Activated CD4-positive, alpha-beta memory T cell treated with anti-CD3 and anti-CD28 coated beads, Interleukin-2, amount 10 ng/mL, durations not matched to agents 7 days and 5 days (primary cell): ENCODE results near the gene ST6GALNAC4. TPM values are rescaled to one million over a fixed set of nuclear protein-coding genes. Genes with fewer than 3 reads are reported as not detected.
A peak's percentile ranks its signal among the peaks of the same experiment; 100 is the strongest.

Source experiments
- CTCF ChIA-PET: fragments of 350-600 bp; sonication (Branson Sonifier 250); formaldehyde crosslinking; loops from one replicate; lab custom pipeline; 2021; ENCODE audit warnings: antibody characterized with exemption, inconsistent platforms; lab: Charles Lee
- POLR2A ChIA-PET: fragments of 350-600 bp; sonication (Branson Sonifier 250); formaldehyde crosslinking; loops from one replicate; lab custom pipeline; 2021; ENCODE audit warnings: antibody characterized with exemption; lab: Charles Lee
- DNase-seq: peaks from one replicate; pipeline ENCODE4 v3.0.0-alpha.2; 2020
- H3K27ac Mint-ChIP-seq: one replicate; pipeline ENCODE4 v1.8.0; 2021; ENCODE audit warnings: mild to moderate bottlenecking, mixed read lengths
- H3K27me3 Mint-ChIP-seq: one replicate; pipeline ENCODE4 v1.8.0; 2021; ENCODE audit warnings: mixed read lengths
- H3K36me3 Mint-ChIP-seq: one replicate; pipeline ENCODE4 v1.8.0; 2021; ENCODE audit warnings: low read depth, mixed read lengths
- H3K4me1 Mint-ChIP-seq: one replicate; pipeline ENCODE4 v1.8.0; 2021; ENCODE audit warnings: mixed read lengths
- H3K4me3 Mint-ChIP-seq: one replicate; pipeline ENCODE4 v1.8.0; 2021; ENCODE audit warnings: mild to moderate bottlenecking, mixed read lengths
- H3K9me3 Mint-ChIP-seq: one replicate; pipeline ENCODE4 v1.8.0; 2021; ENCODE audit warnings: mixed read lengths
- total RNA-seq, 2 experiments: library from RNA; stranded (reverse); gene quantifications; one replicate each; pipeline ENCODE4 v1.2.3, GENCODE V29; 2021

ST6GALNAC4 gene
- total RNA-seq, 2 experiments from 2014 or later = 19.4 to 21.5 TPM

DNA sequence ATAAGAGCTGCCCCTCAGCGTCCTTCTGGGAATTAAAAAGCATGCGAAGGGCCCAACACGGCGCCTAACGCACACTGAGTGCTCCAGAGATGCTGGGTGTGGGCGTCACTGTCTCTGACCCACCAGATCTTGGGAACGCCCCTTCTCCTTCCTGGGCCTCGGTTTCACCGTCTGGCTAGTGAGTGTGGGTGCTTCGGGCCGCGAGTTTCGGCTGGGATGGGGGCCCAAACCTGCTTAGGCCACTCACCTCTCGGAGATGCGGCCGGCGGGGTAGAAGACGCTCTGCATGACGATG is 10.0 kb upstream of the ST6GALNAC4 start:
- H3K27ac Mint-ChIP-seq = no peak overlapping the region
- no peaks in the 10 kb centered on the region for H3K9me3 Mint-ChIP-seq
- CTCF ChIA-PET = interaction anchor here (1.1 kb wide), 1 partner anchor 108 kb away, joined by 6 read pairs; no protein-coding TSS in a partner anchor
- DNase-seq = no peak
- H3K4me1 Mint-ChIP-seq = peaks cover 46% of the 10 kb centered on the region
- H3K27me3 Mint-ChIP-seq = peaks cover 35% of the 10 kb centered on the region
- peak overlapping the region; percentile 50 for H3K4me3 Mint-ChIP-seq
- POLR2A ChIA-PET = interaction anchor here (0.9 kb wide), 1 partner anchor 192 kb away, joined by 3 read pairs; the partner anchor contains the start of gene TOR2A
- no peaks in the 10 kb centered on the region for H3K36me3 Mint-ChIP-seq

DNA sequence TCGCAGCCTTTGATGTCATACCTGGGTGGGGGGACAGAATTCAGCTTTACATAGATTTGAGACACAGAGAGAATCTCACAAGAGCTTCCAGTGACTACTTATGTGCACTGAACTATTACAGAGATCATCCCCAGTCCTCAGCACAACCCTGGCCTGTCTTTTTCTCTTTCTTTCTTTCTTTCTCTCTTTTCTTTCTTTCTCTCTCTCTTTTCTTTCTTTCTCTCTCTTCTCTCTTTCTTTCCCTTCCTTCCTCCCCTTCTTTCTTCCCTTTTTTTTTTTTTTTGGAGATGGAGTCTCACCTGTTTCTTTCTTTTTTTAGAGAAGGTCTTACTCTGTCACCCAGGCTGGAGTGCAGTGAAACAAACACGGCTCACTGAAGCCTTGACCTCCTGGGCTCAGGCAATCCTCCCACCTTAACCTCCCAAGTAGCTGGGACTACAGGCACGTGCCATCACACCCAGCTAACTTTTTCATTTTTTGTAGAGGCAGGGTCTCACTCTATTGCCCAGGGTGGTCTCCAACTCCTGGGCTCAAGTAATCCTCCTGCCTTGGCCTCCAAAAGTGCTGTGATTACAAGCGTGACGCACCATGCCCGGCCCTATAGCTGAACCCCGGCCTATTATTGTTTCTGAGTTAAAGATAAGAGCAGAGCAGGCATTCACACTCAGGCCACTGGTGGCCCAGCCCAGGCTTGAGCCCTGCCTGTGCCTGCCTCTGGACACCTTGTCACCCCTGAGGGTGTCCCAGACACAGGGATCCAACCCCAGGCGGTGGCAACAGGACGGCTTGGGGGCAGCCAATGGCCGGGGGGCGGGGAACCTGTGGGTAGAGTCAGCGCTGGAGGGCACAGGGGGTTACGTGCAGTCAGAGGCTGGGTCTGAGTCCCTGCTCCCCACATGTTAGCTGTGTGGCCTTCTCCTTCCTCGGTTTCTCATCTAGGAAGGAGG is 9.4 kb upstream of the ST6GALNAC4 start:
- Mint-ChIP-seq H3K27ac (no peak overlapping the region), H3K4me1 (peaks cover 48% of the 10 kb centered on the region)

DNA sequence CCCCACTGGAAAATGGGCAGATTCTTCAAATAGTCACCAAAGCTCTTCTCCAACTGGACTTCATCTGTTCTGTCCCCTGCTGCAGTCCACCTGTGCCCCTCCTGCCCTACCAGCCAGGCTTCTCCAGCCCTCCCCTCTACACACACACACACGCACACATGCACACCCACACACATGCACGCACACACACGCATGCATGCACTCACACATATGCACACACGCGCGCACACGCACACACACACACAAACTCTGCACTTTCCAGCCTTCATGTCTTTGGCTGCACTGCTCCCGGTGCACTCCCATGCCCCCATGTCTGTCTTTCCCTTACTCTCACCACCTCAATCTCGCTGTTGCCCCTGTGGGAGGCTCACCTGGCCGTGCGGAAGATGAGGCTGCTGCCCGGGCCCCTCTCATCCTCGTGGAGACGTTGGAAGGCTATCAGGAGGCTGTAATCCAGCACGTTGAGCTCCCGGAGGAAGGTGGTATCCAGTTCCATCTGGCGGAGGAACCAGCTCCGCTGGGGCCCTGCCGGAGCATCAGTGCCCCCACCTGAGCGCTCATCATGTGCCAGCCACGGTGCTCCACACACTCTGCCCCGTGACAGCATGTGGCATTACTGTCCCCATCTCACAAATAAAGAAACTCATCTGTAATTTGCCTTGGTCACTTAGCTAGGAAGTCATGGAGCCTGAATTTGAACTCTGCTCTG is 8.0 kb upstream of the ST6GALNAC4 start:
- Mint-ChIP-seq H3K36me3 (no peaks in the 10 kb centered on the region), H3K4me1 (peaks cover 46% of the 10 kb centered on the region), H3K27ac (no peak overlapping the region), H3K9me3 (no peaks in the 10 kb centered on the region), H3K27me3 (peaks cover 35% of the 10 kb centered on the region), H3K4me3 (no peak overlapping the region)
- ChIA-PET CTCF (interaction anchor here (1.0 to 1.2 kb wide), 2 partner anchors 16 to 43 kb away, joined by 3 to 4 read pairs; no protein-coding TSS in a partner anchor), POLR2A (no interaction called here)
- DNase-seq = no peak

More for the DNA sequence above, 9.4 kb upstream of the ST6GALNAC4 start:
- H3K9me3 Mint-ChIP-seq = no peaks in the 10 kb centered on the region
- ChIA-PET POLR2A (interaction anchor here (0.9 kb wide), 1 partner anchor 191 kb away, joined by 3 read pairs; the partner anchor contains the start of gene TOR2A), CTCF (interaction anchor here (0.6 to 1.1 kb wide), 3 partner anchors 75 to 192 kb away, joined by 3 to 6 read pairs (median 4); no protein-coding TSS in a partner anchor)
- H3K4me3 Mint-ChIP-seq = no peak overlapping the region
- peaks cover 35% of the 10 kb centered on the region for H3K27me3 Mint-ChIP-seq
- DNase-seq = no peak
- H3K36me3 Mint-ChIP-seq = no peaks in the 10 kb centered on the region

DNA sequence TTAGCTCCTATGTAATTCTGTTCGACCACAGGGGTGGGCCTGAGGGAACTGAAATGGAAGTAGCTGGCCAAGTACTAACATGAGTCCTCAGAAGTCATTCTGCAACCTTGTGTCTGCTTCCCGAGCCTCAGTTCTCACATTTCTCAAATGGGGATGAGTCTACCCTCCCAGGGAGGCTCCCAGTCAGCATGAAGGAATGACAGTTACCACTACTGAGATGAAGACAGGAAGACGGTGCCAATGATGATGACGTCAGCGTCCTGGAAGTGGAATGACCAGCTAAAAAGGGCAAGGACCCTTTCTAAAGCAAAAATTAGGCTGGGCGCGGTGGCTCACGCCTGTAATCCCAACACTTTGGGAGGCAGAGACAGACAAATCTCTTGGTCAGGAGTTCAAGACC is 6.9 kb upstream of the ST6GALNAC4 start:
- no peak overlapping the region for H3K27ac Mint-ChIP-seq
- no peak overlapping the region for H3K4me3 Mint-ChIP-seq
- DNase-seq = no peak
- no peaks in the 10 kb centered on the region for H3K36me3 Mint-ChIP-seq
- H3K27me3 Mint-ChIP-seq = peaks cover 31% of the 10 kb centered on the region
- POLR2A ChIA-PET = interaction anchor here (0.9 to 1.1 kb wide), 2 partner anchors 14 to 54 kb away, joined by 3 to 4 read pairs; partner anchors contain the start of gene DPM2
- H3K4me1 Mint-ChIP-seq = peaks cover 44% of the 10 kb centered on the region
- no peaks in the 10 kb centered on the region for H3K9me3 Mint-ChIP-seq
- CTCF ChIA-PET = interaction anchor here (1.7 kb wide), 1 partner anchor 20 kb away, joined by 5 read pairs; no protein-coding TSS in a partner anchor

DNA sequence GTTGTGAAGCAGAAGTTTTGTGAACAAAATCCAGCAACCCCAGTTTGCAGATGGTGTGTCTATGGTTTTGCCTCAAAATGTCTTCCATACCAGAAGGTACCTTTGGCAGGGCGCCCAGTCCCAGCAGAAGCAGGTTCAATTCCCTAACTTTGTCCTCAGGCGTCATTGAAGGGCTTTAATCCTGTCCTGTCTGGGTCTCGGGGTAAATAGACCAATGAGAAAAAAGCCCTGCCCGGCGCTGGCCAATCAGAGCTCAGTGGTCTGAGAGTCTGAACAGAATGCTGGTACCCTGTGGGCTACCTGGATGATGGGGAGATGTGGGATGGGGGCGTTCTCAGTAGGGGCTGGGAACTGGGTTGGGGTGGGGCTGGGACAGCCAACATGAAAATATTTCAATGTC is 6.2 kb upstream of the ST6GALNAC4 start:
- H3K27ac Mint-ChIP-seq = no peak overlapping the region
- H3K36me3 Mint-ChIP-seq = no peaks in the 10 kb centered on the region
- no peaks in the 10 kb centered on the region for H3K9me3 Mint-ChIP-seq
- peaks cover 28% of the 10 kb centered on the region for H3K27me3 Mint-ChIP-seq
- ChIA-PET POLR2A (interaction anchor here (0.9 to 2.4 kb wide), 4 partner anchors 14 to 138 kb away, joined by 3 to 9 read pairs (median 4); partner anchors contain the start of gene DPM2), CTCF (interaction anchor here (0.7 to 4.7 kb wide), 10 partner anchors 20 to 397 kb away, joined by 3 to 48 read pairs (median 7); partner anchors contain the start of gene TOR2A)
- H3K4me1 Mint-ChIP-seq = peaks cover 45% of the 10 kb centered on the region
- no peak for DNase-seq
- H3K4me3 Mint-ChIP-seq = no peak overlapping the region

DNA sequence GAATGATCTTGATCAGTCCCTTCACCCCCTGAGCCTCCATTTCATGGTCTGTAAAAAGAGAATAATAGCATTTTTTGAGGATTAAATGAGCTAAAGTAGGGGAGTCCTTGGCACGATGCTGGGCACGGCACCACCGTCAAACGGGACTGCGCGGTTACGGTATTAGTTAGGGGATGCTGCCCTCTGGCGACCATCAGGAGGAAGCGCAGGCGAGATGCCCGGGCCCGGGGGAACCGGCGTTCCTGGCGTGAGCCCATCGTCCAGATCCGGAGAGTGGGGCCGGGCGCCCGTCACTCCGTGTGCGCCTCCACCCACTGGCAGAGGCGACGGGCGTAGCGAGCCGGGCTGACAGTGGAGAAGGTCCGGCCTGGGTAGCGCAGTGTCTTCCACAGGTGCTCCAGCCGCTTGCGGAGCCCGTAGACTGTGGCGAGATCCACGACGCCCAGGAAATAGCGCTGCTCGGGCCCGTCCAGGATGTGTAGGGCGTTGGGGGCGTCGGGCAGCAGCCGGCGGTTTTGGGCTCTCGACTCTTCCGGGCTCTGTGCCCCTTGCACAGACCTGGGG is 4.8 kb upstream of the ST6GALNAC4 start:
- peaks cover 46% of the 10 kb centered on the region for H3K4me1 Mint-ChIP-seq
- H3K36me3 Mint-ChIP-seq = no peaks in the 10 kb centered on the region
- no peak overlapping the region for H3K27ac Mint-ChIP-seq
- H3K27me3 Mint-ChIP-seq = peaks cover 28% of the 10 kb centered on the region
- peak overlapping the region; percentile 21 for H3K4me3 Mint-ChIP-seq
- peak; percentile 80 for DNase-seq
- ChIA-PET CTCF (interaction anchor here (0.5 to 4.7 kb wide), 45 partner anchors 9 to 707 kb away, joined by 3 to 48 read pairs (median 4); partner anchors contain the start of genes CDK9, DPM2, FPGS and PIP5KL1), POLR2A (interaction anchor here (0.8 to 2.4 kb wide), 9 partner anchors 9 to 187 kb away, joined by 3 to 12 read pairs (median 4); partner anchors contain the start of genes DPM2, PIP5KL1 and TOR2A)
- H3K9me3 Mint-ChIP-seq = no peaks in the 10 kb centered on the region

DNA sequence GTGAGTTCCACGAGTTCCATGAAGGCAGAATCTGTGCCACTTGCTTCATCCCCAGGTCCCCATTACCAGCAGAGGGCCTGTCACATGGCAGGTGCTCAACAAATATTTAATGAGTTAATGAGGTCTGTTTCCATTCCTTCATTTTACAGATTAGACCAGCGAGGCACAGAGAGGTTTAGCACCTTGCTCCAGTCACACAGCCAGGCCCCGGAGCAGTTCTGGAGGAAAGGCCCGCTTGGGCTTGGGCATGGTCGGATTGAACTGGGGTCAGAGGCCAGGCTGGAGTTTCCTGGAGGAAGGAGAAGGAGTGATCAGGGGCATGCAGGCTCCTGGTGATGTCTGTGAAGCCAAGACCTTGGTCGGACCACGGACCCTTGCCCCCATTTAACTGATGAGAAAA is 4.0 kb upstream of the ST6GALNAC4 start:
- POLR2A ChIA-PET = interaction anchor here (0.8 to 2.4 kb wide), 7 partner anchors 15 to 186 kb away, joined by 3 to 12 read pairs (median 4); partner anchors contain the start of genes DPM2, SLC25A25 and TOR2A
- no peak overlapping the region for H3K4me3 Mint-ChIP-seq
- no peak for DNase-seq
- CTCF ChIA-PET = interaction anchor here (0.5 to 4.7 kb wide), 43 partner anchors 8 to 706 kb away, joined by 3 to 48 read pairs (median 5); partner anchors contain the start of genes CDK9, DPM2, FPGS and PIP5KL1
- peaks cover 49% of the 10 kb centered on the region for H3K4me1 Mint-ChIP-seq
- no peaks in the 10 kb centered on the region for H3K9me3 Mint-ChIP-seq
- H3K27me3 Mint-ChIP-seq = peaks cover 22% of the 10 kb centered on the region
- no peaks in the 10 kb centered on the region for H3K36me3 Mint-ChIP-seq
- no peak overlapping the region for H3K27ac Mint-ChIP-seq

DNA sequence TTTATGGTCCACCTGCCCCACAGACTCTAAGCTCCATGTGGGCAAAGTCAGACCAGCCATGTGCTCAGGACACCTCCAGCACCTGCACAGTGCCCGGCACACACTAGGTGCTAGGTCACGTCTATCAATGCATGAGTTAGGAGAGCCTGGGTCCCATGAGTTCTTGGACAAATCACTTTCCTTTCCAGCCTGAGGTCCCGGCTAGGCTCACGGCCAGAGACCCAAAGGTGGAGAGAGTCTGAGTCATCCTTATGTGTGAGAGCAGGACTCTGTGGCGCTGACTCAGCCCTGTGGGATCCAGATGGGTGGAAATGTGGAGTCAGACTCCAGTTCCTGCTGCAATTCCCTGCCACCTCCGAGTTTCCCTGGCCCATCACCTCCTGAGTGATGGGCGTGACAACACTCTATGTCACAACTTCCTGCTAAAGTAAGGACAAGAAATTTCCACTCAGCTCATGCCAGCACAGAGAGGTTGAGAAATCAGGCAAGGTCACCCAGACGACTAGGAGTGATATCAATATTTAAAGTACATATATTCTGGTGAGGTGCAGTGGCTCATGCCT is 2.5 kb upstream of the ST6GALNAC4 start:
- no peaks in the 10 kb centered on the region for H3K36me3 Mint-ChIP-seq
- H3K9me3 Mint-ChIP-seq = no peaks in the 10 kb centered on the region
- no peak overlapping the region for H3K4me3 Mint-ChIP-seq
- peaks cover 13% of the 10 kb centered on the region for H3K27me3 Mint-ChIP-seq
- ChIA-PET POLR2A (interaction anchor here (0.7 to 5.3 kb wide), 4 partner anchors 14 to 149 kb away, joined by 3 to 69 read pairs (median 3); partner anchors contain the start of genes CDK9 and SLC25A25), CTCF (interaction anchor here (1.1 to 4.7 kb wide), 5 partner anchors 10 to 185 kb away, joined by 3 to 48 read pairs (median 7); partner anchors contain the start of gene TOR2A)
- H3K4me1 Mint-ChIP-seq = peaks cover 56% of the 10 kb centered on the region
- no peak for DNase-seq
- H3K27ac Mint-ChIP-seq = no peak overlapping the region

DNA sequence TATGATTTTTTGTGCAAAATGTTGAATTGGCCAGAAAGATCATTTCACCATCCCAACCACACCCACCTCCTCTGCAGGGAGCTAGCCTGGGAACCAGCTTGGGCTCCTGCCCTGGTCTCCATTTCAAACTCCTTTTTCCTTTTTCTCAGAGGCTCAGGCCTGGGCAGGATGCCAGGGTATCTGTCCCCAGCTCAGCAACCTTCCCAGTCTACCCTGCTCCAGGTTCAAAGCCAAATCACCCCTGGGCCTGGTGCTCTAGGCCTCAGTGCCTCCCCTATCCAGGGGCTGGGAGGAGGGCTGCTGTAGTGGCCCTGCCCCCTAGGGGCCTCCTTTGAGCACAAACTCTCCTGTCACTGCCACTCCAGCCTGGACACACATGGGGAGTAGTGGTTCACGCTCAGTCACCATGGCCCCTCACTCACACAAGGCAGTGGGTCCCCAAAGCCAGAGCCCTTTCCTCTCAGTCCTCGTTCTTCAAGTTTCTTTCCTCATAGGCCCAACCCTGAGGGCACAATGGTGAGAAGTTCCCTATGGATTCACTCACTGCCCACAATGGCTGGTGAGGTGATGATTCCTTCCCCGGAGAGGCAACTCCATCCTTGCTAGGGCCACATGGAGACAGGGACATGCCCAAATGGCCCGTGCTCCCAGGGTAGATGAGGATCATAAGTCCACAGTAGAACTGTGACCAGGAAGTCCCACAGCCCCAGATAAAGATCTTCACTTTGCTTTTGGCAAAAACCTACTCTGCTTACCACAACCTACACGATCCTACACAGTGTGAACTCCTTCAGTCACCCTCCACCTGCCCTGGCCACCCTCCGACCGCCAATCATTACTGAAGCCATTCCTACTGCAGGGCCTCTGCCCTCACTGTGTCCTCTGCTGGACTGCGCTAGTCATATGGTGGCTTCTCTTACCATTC is 1.6 kb upstream of the ST6GALNAC4 start:
- Mint-ChIP-seq H3K36me3 (peaks cover 6% of the 10 kb centered on the region), H3K4me1 (peaks cover 59% of the 10 kb centered on the region), H3K27me3 (peaks cover 8% of the 10 kb centered on the region), H3K27ac (no peak overlapping the region), H3K9me3 (no peaks in the 10 kb centered on the region), H3K4me3 (no peak overlapping the region)
- DNase-seq = no peak
- CTCF ChIA-PET = interaction anchor here (1.4 to 4.7 kb wide), 5 partner anchors 14 to 184 kb away, joined by 3 to 48 read pairs (median 9); partner anchors contain the start of gene TOR2A
- POLR2A ChIA-PET = interaction anchor here (0.6 to 5.3 kb wide), 2 partner anchors 14 to 299 kb away, joined by 3 to 69 read pairs; no protein-coding TSS in a partner anchor

DNA sequence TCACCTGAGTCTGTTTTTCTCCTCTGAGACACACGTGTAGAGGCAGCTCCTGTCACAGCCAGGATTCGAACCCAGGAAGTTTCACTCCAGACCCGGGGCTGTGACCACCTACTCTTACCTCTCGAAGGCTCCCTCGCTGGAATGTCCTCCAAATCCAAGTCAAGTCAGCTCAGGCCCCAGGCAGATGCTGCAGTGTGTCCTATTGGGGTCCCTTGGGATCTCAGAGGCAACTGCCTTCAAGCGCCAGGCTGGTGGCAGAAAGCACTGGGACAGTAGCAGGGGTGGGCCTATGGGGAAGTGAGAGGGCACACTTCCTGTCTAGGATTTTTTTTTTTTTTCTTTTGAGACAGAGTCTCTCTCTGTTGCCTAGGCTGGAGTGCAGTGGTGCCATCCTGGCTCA is 762 bp upstream of the ST6GALNAC4 start:
- Mint-ChIP-seq H3K4me1 (peaks cover 64% of the 10 kb centered on the region), H3K9me3 (no peaks in the 10 kb centered on the region), H3K27ac (no peak overlapping the region), H3K4me3 (no peak overlapping the region), H3K27me3 (peaks cover 3% of the 10 kb centered on the region), H3K36me3 (peaks cover 11% of the 10 kb centered on the region)
- CTCF ChIA-PET = interaction anchor here (0.8 to 3.1 kb wide), 7 partner anchors 11 to 211 kb away, joined by 3 to 25 read pairs (median 3); partner anchors contain the start of gene TOR2A
- no peak for DNase-seq
- POLR2A ChIA-PET = interaction anchor here (1.0 to 5.3 kb wide), 3 partner anchors 13 to 115 kb away, joined by 3 to 69 read pairs (median 4); no protein-coding TSS in a partner anchor
